GM21825 (cell line): ENCODE measurements around the gene POLR2H.
A peak's percentile ranks its signal among the peaks of the same experiment; 100 is the strongest.

Experiments used
- ATAC-seq: cut with Tn5 transposase; IDR thresholded peaks from one replicate; pipeline ENCODE4 v1.9.1; 2021; ENCODE audit warnings: mild to moderate bottlenecking, moderate library complexity; ENCODE audit not compliant: unreplicated experiment

Gene POLR2H

DNA sequence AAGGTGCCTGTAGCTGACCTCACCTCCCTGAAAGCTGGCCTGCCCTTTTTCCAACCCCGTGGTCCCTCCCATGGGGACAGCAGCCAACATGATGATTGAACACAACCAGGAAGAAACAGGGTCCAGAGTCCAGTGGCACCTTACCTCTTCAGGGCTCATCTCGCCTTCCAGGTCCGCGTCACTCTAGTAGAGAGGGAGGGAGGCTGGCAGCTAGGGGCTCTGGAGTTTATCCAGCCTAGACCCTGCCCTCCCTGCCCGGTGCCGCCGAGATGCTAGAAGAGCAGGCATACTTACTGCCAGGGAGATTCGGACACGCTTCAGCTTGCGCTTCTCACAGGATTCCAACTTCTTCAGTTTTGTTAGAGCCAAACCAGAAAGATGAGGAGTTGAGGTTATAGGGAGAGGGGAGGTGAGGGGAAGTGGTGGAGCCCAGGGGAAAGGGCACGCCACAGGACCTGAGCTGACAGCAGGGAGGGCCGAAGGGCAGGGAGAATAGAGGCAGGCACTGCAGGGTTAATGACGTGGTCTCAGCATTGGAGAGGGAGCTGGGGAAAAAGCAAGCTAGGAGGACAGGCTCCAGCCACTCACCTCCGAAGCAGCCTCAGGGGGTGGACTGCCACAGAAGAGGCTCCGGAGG, 9.2 kb upstream of the POLR2H start:
- ATAC-seq: no peak

DNA sequence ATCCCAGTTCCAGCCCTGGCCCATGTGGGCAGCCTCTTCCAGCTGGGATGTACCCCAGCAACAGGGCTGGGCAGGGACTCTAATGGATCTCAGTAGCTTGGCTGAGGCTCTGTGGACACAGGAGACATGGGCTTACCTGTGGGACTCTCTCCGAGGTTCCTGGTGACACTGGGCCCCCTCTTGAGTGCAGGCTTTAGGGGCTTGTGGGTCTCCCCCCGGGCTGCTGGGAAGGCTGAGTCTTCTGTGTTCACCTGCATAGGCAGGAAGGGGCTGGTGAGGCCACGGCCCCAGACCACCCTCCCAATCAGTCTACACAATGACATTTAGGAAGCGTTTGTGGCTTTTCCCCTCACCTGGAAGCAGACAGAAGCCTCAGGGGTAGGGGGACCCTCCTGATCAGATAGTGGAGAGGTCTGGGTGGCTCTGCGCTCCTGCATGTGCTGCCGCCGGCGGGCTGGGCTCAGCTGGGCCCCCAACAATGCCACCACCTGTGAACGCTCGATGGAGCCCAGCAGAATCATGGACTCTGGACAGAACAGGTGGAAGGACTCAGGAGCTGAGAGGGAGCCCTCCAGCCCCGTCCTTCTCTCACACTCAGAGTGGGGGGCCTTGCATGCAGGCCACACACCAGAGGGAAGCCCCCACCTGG, 8.5 kb upstream of the POLR2H start:
- no peak for ATAC-seq

DNA sequence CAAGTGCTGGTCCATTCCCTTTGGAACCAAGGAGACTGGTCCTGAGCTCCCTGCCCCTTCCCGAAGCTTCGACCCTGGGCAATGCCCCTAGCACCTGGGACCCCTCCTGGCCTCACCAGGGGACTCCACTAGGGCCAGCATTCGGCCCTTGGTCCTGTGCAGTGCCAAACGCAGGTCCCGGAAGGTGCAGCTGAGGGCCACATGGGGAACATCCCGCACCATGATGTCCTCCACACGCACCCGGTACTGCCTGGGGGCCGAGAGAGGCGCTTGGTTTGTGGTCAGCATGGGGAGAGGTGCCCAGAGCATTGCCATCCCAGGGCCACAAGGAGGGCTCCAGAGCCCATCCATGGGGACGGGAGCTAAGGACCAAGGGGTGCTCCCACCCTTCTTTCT, 8.0 kb upstream of the POLR2H start:
- ATAC-seq: no peak

DNA sequence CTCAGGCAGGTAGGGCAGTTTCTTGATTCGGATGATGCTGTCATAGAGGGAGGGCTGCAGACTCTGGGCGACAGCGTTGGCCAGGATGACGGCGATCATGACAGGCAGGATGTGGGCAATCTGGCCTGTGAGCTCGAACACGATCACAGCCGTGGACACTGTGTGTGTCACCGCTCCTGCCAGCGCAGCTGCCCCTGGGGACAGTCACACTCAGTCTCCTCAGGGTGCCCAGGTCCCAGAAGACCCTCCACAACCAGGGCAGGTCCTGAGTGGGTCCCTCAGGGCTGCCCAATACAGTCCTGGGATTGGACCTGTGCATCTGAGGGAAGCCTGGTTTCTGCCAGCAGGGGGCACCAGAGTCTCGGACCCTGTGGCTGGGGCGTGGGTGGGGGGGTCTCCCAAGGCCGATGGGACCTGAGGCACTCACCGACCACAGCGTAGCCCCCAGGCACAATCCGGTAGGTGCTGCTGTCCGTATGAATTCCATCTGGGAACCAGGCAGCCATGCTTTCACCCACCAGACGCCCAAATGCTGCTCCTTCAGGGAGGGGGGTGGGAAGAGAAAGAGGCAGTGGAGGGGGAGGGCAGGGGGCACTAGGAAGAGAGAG, 7.3 kb upstream of the POLR2H start:
- peak; percentile 57 for ATAC-seq

DNA sequence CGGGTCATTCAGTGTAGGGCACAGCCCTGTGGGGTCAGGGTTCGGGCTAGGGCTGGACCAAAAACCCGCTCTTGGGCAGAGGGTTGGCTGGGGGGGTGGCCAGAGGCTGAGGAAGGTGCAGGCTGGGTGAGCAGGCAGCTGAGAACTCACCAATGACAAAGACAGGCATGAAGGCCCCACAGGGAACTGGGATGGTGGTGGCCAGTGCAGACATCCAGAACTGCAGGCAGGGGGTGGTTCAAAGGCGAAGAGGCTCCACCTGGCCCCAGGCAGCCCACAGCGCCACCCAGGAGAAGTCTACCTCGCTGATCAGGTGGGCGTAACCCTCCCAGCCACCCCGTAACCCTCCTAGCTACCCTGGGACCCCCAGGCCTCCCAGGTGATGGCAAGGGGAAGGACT, 6.8 kb upstream of the POLR2H start:
- ATAC-seq: no peak

DNA sequence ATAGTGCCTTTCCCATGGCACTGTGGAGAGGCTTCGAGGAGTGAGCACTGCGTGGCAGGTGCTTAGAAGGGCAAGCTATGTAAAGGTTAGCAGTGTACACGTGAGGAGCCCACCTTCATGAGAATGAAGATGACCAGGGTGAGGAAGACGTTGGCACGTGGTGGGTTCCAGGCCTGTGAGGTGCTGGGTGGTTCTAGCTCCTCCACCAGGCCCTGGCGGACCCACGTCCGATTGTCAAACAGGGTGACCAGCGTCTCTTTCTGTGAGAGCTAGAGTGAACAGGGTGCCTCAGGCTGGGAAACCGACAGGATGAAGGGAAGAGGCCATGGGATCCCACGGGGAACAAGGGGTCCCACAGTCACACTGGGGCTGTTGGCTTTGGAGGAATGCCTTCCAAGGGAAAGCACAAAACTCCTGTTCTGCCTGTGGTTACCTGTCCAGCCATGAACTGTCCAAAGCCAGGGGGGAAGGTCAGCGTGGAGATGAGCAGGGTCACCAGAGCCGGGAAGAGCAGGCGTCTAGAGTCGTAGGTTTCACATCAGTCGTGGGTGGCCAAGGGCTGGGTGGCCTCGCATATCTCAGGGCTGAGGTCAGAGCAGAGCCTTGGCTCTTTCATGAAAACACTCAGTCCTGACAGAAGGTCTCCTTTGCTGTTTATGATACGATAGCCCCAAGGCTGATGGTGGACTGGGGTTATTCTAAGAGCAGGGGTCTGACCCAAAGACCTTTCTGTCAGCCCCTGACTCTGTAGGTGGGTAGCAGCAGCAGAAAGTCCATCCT, 6.1 kb upstream of the POLR2H start:
- ATAC-seq: no peak

DNA sequence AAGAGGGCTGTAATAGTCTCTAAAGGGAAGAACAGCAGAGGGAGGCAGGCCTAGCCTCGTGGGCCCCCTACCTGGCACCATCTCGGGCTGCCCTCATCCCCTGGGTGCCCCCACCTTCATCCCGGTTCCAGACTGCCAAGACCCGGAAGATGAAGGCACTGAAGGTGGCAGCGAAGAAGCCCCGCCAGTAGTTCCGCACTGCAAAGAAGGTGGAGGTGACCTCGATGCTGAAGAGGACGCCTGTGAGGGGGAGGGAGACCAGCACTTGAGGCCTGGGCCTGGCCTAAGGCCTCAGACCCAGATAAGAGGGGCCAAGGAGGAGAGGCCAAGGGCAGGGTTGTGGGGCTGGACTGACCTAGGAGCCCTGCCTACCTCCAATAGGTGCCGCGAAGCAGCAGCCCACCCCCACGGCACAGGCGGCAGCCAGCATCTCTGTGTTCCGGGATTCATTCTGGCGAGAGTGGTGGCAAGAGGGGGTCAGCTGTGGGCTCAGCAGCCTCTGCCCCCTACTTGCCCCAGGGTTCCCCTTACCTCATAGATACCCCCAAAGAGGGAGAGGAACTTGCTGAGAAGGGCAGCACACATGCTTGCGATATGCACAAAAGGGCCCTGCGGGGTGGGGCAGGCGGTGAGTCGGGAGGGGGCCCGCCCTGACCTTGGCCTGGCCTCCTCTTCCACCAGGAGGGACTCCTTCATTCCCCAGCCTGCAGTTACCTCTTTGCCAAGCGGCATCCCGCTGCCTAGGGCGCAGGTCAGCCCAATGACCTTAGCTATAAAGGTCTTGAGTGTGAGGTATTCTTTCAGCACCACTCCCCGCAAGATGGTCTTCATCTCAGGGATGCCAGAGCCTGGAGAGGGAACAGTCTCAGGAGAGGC, 4.0 kb upstream of the POLR2H start:
- ATAC-seq: no peak

DNA sequence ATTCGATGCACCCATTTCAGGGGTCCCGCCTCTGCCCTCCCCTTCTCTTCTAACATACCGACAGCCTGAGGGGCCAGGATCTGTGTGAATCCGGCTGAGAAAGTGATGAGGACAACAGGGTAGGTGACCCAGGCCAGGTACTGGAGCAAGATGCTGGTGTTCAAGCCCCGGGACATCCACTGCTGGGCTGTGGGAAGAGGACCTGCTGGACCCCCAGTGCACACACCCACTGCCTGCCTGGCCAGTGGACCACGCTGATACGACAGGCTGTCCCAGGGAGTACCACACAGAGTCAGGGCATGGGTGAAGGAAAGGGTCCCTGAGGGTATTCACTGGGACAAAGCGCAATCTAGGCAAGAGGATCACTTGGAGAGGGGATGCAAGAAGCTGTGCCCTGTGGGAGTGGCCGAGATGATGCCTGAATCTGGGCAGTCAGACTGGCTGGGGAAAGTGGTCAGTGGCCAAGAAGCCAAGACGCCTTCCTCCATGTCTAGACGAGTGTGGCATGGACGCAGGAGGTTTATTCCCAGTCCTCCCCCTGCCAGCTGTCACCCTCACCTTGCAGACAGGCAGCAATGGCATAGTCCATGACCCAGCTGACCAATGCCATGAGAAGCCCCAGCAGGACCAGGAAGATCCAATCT, 3.3 kb upstream of the POLR2H start:
- no peak for ATAC-seq

DNA sequence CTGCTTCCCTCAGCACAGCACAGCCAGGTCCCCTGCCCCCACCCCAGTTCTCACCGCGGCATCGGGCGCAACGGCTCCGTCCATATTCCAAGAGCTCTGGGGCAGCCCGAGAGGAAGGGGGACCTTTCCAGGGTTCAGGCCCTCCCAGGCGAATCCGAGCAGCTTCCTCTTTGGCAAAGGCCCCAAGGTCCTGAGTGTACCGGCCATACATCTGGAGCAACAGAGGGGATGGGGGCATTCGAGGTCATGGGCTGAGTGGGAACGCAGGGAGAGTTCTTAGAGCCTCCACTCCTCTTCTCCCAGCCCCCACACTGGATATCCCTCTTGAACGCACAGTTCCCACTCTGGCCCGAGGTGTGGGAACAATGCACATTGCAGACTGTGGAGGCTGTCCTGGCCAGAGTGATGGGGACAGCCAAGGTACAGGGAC, 2.6 kb upstream of the POLR2H start:
- no peak for ATAC-seq

DNA sequence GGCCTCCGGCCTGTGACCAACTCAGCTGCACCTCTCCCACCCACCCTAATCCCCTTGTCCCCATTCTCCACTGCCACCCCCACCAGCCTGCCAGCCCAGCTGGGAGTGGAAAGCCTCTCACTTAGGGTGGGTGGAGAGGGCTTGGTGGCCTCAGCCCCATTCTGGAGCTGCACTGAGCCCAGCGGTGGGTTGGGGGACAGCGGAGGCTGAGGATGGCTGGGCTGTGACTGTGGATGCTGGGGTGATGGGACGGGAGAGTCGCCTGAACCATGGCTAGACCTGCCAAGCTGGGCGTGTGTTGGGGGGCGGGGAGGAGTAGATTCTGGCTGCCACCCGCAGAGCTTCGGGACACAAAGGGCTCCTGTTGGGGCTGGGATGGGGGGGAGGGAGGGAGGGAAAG, 1.9 kb upstream of the POLR2H start:
- no peak for ATAC-seq

DNA sequence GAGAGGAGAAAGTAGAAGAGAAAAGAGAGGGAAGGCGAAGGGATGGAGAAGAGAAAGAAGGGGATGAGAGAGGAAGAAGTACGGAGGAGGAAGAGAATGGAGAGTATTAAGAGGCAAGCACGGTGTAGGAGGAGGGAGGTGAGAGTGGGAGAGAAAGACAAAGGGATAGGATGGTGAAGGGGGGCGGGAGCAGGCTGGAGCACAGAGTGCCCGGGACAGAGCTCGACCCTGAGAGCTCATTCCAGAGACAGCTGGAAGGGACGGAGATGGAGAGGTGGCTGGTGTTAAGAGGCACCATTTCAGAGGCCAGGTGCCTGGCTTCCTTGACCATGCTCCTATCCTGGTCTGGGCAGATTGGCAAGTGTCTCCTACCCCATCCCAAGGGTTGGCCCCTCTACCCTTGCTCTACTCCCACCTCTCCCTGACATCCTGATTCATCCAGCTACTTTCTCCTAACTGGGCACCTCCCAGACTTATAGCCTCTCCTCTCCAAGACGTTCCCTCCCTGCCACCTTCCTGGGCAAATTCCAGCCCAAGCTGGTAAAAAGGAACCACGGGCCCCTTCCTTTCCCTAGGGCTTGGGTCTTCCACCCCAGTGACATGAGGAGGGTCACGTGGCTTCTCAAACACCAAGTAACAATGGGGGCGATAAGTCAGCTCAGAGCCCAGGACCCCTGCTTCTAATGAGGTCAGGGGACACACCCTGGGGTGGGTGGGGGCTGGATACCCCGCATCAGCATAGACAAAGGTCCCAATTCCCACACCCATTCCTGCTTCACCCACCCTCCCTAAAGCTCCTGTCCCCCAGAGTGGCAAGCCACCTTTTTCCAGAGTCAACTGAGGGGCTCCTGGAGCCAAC, 1.2 kb upstream of the POLR2H start:
- no peak for ATAC-seq

DNA sequence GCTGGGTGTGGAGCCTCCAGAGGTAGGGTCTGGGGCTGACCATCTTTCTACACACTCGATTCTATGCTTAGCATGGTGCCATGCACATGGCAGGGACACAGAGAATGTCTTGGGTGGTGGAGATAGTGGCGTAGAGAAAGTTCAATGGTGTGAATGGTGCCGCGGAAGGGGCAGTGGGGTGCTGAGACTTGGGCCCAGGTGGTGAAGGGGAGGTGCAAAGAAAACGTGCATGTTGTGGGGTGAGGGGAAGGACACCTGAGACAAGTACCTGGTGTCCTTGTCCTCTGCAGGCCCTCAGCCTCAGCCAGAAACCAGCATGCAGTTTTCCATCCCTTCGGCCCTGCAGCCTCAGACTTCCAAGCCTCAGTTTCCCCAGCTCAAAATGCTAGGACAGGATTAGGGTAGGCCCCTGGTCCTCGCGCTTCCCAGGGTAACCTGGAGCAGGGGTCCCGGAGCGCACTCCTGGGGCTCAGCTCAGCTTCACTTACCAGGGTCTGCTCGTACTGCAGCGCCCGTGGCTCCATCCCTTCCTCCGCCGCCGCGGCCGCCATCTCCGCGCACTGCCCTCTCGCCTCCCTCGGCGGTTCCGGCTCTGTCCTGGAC, 480 bp upstream of the POLR2H start:
- no peak for ATAC-seq

DNA sequence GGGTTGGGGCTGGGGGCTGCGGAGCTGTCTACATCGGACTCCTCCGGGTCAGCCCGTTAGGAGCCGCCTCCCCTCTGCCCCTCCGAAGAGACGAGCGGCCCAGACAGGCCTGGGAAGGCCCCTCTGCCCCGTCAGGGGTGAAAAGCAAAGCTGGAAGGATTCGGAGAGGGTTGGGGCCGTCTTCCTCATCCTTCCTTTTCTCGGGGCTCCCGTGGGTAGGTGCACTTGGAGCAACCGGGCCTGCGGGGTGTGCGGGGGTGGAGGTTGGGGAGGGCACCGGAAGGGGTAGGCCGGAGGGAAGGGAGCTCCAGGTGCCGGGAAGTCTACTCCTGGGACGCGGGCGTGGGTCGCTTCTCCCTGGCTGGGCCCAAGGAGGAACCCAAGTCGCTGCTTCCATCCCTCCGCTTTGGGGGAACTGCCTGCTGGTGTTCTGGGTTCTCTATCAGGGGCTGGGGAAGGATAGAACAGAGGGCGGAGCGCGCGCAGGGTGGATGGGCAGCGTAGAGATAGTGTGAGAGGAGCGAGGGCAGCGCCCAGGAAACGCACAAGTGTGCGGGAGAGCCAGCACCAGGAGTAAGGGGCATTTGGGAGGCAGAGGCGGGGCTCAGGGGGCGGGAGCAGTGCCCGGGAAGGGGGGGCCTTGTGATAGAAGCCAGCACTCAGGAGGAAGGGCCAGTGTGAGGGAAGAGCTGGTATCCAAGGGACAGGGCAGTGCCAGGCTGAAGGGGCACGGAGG, 590 bp downstream of the POLR2H start:
- peak; percentile 7 for ATAC-seq

DNA sequence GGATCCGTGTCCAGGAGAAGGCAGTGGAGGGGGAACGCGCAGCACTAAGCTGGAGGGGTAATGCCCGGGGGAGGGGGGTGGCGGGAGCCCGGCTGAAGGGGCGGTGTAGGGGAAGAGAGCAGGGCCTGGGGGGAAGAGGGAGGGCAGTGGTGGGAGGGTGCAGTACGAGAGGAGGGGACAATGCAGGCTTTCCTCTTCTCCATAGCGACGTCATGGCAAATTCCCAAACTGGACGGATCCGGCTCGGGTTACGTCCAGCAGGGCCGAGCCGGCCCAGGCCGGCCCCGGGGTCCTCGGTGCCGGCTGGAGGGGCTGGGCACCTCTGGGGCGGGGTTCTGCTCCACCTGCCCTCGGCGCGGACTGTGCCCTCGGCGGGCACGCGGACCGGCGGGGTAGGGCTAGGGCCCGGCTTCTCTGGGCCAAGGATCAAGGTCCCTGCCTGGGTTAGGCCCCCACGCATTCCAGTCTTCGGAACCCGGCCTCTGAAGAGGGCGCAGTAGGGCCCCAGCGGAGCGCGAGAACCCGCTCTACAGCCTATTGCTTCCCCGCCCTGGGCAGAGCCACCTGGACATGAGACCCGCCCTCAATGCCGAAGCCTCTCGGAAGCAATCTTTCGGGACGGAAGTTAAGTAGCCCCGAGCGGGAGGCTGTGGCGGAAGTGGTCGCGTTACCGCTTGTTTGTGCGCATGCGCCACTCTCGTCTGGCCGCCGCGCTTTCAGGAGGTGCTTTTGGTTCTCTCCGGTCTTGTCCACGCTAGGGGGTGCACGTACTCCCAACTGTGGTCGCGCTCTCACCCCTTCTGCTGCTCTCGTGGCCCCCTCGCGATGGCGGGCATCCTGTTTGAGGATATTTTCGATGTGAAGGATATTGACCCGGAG, 1.4 kb downstream of the POLR2H start:
- ATAC-seq: peak; percentile 79

DNA sequence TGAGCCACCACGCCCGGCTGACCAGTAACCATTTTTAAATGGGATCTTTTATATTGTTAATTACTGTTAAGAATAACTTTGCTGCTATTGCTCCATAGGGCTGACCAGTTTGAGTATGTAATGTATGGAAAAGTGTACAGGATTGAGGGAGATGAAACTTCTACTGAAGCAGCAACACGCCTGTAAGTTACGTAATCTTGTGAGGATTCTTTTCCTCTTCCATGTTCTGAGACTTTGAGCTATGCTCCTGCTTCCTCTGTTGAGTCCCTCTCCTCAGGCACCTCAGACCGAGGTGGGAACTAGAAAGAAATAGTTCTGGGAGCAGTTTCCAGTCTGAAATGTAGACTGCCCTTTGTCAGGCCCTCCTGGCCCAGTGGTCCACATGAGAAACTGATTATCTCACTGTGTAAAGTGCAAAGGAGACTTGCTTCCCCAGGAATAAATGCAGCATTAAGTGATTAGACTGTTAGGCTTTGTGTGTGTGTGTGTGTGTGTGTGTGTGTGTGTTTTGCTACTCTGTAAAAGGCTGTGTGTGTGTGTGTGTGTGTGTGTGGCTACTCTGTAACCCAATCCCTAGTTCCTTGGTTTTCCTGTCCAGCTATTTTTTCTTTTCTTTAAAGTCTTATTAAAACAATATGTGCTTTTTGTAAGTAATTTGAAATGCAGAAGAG, 5.2 kb downstream of the POLR2H start:
- no peak for ATAC-seq

DNA sequence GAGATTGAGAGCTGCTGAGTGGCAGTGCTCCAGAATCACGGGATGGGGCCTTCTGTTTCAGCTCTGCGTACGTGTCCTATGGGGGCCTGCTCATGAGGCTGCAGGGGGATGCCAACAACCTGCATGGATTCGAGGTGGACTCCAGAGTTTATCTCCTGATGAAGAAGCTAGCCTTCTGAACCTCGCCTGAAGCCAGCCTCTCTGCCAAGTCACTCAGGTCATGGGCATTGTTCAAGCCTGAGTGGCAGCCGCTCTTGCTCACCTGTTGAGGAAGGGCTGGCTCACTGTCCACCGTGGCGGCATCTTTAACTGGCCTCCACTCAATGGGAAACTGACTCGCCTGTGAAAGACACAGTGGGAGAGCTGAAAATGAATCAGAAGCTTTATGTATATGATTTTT, 6.6 kb downstream of the POLR2H start:
- ATAC-seq: no peak
